UCSD-AML1 (cell line): ENCODE measurements around the gene KATNBL1.
"Not testable (repeated sequence)": the region's sequence is repeated elsewhere in the genome, so short reads cannot be mapped to it uniquely, and the experiment has no call there.

Experiments
- DNase-seq: peaks from one replicate; lab custom pipeline; 2025; ENCODE audit not compliant: unreplicated experiment; lab: John Stamatoyannopoulos, UW

Gene KATNBL1

DNA sequence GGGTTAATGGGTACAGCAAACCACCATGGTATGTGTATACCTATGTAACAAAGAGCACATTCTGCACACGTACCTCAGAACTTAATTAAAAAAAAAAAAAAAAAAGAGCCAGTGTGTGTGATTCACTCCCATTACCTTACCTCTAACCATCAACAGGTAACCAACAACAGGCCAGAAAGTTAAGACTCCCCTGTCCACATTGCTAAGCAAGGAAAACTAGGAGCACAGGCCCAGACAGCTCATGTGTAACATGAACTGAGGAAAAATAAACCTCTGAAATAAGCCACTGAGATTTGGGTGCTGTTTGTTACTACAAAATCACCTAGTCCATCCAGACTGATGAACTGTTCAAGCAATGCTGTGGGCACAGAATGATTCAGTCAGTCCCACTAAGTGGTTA is 6.0 kb downstream of the KATNBL1 start:
- no peak for DNase-seq

DNA sequence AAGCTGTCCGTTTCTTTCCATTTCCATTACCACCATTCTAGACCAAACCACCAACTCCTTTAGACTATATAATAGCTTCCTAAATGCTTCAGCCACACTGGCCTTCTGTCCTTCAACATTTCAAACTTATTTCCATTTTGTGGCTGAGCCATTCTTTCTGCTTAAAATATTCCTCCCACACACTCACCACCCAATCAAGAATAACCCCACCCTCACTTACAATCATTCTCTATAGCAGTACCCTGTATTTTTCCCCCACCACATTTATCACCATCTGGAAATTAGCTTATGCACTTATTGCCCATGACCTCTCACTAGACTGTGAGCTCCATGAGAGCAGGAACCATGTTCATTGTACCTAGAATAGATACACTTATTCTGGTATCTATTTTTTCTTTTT is 6.6 kb downstream of the KATNBL1 start:
- no peak for DNase-seq

DNA sequence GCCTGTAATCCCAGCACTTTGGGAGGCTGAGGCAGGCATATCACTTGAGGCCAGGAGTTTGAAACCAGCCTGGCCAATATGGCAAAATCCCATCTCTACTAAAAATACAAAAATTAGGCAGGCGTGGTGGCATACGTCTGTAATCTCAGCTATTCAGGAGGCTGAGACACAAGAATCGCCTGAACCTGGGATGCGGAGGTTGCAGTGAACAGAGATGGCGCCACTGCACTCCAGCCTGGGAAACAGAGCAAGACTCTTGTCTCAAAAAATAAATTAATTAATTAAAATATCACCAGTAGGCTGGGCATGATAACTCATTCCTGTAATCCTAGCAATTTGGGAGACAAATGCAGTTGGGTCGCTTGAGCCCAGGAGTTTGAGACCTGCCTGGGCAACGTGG is 16.6 kb downstream of the KATNBL1 start:
- DNase-seq: not testable (repeated sequence)

DNA sequence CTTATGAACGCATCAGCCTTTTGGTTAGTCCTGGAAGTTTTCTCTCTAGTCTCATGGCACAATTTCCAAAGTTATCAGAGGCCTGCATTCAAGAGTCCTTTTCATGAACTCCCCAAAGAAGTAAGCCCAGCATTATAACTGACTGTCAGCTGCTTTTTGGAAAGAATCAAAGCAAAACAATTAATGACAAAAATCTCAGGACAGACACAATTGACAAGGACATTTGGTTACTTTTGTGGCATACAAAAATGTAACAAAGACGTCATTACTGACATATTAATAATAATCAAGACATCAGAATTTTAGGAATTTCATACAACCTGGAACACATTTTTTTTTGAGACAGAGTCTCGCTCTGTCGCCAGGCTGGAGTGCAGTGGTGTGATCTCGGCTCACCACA is 21.2 kb downstream of the KATNBL1 start:
- DNase-seq: no peak

DNA sequence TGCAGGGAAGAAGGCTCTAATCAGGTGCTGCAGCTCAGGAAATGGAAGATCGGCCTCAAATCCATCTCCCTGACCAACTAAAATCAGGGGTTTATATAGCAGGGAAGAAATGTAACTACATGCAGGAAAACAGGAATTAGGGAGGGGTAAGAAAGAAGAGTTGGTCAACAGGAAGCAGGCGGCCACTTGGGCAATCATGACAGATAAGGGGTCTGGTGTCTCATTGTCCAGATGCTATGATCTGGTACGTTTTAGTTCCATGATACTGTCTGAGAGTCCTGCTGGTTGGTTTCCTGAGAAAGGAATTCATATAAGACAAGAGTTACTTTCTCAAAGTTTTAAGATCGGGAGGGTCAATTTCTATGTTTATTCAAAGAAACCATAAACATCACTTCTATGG is 24.2 kb downstream of the KATNBL1 start:
- DNase-seq: no peak

DNA sequence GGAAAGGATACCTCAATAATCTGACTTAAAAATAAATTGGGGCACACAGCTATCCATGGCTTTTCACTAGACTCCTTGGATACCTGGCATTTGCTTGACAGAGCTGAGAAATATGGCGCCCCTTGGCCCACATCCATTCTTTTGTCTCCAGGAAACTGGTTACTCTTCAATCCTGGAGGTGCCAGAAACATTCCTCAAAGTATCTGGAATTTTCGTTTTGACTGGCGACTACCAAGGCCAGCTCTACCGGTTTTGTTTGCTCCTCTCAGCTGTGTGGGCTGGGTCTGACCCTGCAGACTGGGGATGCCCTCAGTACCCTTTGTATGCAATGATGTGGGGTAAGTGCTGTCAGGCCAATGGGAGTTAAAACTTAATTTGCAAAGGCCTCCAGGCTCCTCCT is 27.0 kb downstream of the KATNBL1 start:
- DNase-seq: no peak

DNA sequence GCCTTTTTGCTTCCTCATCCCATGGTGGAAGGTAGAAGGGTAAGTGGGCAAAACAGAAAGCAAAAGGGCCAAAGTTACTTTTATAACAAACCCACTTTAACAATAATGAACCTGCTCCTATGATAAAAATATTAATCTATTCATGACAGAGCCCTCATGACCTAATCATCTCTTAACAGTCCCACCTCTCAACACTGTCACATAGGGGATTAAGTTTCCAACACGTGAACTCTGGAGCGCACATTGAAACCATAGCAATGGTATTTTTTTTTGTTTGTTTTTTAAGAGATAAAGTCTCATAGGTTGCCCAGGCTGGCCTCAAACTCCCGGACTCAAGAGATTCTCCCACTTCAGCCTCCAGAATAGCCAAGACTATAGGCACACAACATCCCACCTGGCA is 30.7 kb downstream of the KATNBL1 start:
- DNase-seq: no peak

DNA sequence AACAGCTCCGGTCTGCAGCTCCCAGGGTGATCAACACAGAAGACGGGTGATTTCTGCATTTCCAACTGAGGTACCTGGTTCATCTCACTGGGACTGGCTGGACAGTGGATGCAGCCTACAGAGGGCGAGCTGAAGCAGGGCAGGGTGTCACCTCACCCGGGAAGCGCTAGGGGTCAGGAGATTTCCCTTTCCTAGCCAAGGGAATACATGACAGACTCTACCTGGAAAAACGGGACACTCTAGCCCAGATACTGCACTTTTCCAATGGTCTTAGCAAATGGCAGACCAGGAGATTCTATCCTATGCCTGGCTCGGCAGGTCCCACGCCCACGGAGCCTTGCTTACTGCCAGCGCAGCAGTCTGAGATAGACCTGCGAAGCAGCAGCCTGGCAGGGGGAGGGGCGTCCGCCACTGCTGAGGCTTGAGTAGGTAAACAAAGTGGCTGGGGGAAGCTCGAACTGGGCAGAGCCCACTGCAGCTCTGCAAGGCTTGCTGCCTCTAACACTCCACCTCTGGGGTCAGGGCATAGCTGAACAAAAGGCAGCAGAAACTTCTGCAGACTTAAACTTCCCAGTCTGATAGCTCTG is 43.8 kb downstream of the KATNBL1 start:
- not testable (repeated sequence) for DNase-seq

DNA sequence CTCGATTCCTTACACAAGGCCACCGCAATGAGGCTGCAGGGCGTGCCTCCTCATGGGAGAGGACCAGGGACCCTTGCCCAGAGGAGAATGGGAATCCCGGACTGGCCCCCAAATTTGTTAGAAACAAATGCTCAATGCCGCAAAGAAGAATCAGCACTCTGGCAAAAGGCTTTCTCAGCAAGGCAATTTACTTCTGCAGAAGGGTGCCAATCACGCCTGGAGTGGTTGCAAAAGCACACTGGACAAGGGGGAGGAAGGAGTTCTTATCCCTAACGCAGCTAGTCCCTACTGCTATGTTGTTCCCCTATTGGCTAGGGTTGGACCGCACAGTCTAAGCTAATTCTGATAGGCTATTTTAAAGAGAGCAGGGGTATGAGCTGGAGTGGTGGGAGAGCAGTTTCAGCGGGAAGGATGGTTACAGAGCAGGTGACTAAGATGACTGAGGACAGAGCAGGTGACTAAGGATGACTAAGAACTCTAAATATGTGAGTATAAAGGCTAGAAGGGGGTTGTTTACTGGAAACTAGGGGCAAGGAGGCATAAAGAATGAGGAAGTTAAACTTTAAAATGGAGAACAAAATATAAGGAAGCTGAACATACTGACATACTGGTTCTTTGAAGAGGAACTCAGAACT is 48.5 kb downstream of the KATNBL1 start:
- DNase-seq: no peak

DNA sequence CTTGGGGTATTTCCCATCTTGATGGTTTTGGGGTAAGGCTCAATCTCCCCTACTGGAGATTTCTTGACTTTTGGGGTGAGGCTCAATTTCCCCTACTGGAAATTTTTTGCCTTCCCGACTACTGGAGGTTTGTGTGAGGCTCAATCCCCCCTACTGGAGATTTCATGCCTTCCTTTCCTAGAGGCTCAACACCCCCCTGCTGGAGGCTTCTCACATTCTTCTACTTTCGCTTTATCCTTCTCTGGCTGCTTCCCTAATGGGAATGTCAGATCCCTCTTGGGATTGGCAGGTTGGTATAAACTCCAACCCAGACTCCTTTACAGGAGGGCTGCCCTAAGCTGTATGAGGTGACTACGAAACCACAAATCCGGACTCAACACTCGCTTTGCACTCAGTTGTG is 49.2 kb downstream of the KATNBL1 start:
- DNase-seq: no peak

DNA sequence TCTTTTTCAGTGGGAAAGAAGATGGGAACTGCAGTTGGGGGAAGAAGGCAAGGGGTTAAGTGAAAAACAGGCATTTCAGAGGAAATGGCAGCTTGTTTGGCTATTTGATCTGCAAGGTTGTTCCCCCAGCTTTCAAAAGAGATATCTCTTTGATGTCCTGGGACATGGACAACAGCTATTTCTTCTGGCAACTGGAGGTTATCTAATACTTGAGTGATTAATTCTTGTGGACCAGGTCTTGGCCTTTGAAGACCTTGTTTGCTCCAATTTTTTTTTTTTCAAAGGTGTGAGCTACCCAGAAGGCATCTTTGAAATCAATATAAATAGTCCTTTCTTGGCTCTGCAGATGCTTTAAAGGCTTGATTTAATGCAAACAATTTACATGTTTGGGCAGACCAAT is 51.5 kb downstream of the KATNBL1 start:
- DNase-seq: no peak

DNA sequence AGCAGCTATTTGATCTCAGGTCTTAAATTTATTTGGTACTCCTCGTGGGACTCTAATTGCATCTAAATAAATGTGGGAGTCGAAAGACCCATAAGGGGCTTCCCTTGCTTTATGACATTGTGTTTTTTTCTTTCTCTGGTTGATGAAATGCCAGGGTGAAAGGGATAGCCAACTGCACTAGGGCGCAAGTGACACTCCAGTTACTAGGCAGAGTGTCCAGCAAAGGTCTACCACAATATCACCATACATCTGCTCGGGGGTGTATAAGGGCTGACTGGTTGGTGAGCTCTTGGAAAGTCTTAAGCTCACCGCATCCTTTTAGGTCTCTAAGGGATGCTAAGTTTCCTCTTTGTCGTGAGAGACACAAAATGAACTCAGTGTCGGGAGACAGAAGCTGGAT is 54.0 kb downstream of the KATNBL1 start:
- DNase-seq: no peak

DNA sequence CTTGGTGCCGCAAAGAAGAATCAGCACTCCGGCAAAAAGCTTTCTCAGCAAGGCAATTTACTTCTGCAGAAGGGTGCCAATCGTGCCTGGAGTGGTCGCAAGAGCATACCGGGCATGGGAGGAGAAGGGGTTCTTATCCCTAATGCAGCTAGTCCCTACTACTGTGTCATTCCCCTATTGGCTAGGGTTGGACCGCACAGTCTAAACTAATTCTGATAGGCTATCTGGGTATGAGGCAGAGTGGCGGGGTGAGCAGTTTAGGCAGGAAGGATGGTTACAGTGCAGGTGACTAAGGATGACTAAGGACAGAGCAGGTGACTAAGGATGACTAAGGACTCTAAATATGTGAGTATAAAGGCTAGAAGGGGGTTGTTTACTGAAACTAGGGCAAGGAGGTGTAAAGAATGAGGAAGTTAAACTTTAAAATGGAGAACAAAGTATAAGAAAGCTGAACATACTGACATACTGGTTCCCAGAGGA is 55.1 kb downstream of the KATNBL1 start:
- no peak for DNase-seq

DNA sequence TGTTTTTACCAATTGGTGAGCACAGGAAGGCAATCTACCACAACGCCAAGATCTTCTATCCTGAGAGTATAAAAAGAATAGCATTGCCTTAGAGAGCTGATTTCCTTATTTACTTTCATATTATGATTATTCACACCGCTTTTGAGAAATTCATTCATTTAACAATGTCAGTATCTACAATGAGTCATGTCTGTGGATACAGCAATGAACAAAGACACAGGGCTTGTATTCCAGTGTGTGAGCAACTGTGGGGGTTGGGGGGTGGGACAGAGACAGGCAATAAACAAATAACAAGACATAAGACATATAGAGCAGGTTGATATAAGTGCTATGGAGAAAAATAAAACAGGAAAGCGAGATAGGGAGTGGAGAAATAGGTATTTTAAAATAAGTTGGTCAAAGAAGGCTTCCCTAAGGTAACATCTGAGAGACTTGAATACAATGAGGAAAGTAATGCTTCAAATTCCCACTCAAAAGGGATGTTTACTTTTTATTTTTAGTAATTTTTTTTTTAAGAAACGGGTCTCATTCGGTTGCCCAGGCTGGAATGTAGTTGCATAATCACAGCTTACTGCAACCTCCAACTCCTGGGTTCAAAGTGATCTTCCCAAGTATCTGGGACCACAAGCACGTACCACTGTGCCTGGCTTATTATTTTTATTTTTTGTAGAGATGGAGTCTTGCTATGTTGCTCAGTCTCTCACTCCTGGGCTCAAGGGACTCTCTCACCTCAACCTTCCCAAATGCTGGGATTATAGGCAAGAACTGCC is 62.3 kb downstream of the KATNBL1 start:
- DNase-seq: no peak

DNA sequence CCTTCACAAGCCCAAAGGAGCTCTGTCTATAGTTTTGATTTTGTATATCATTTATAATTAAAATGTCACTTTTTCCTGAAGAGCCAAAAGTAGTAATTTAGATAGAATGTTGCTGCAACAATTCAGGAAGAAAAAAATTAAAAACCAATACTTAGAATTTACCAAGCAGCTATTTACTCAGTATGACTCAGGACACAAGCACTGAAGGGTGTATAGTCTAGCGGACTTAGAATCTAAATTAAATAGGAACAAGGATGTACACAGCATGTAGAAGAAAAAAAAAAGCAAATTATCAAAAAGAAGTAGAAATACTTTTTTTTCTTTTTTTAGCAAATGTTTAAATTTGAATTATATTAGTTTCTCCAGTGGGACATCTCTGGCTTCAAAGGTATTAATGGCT is 76.4 kb downstream of the KATNBL1 start:
- no peak for DNase-seq

DNA sequence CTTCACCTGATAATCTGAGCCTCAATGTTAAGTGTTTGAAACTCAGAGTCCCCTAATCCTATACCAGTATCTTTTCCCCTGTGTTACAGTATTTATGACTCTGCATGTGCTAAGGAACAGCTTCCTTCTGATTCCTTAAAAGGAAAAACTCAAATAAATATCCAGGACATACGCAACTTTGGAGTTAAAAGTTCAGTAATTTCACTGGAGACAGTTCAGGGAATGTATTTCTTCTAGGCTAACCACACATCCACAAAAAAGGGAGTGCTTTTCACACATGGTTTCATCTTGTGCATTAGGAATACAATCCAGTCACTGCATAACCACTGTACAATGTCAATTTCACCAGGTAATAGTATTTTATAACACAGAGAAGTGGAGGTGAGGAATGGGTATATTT is 77.0 kb downstream of the KATNBL1 start:
- DNase-seq: no peak

DNA sequence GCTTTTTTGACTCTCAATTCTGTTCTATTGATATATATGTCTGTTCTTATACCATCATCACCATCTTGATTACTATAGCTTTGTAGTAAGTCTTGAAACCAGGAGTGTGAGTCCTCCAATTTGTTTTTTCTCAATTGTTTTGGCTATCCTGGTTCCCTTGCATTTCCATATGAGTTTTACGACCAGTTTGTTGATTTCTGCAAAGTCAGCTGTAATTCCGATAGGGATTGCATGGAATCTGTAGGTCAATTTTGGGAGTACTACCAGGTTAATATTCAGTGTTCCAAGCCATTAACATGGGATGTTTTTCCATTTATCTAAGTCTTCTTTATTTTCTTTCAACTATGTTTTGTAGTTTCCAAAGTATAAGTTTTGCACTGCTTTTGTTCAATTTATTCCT is 81.0 kb downstream of the KATNBL1 start:
- DNase-seq: no peak

DNA sequence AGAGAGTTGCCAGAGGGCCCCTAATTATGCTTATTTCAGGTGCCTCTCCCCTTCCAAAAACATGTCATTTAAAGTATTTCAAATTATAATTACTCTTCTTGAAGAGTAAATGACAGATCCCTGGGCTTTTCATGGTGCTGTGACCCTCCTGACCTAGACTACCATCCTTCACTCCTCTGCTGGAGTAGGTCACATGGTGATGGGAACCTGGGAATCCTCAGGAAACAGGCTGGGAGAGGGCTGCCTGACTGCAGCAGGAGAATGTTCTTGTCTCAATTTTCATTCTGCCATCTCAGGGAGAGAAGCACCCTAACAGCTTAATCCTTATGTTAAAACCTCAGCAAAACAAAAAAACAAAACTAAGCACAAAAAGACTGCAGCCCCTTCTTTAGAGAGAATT is 83.4 kb downstream of the KATNBL1 start:
- no peak for DNase-seq

DNA sequence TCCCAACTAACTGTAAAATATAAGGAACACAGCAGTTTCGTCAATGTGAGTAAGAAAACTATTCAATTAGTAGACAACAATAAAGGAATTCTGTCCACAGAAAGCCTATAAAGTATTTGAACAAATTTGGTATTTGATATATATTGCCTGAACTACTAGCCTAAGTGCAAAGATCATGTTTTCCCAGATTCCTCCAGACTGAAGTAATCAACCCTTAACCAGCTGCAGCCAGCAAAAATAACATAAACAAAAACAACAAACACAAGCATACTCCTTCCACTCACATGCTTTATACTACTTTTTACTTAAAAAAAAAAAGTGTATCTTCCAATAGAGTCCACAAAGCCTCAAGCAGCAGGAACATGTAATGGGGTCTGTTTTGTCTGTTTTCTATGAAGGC is 84.0 kb downstream of the KATNBL1 start:
- DNase-seq: no peak

DNA sequence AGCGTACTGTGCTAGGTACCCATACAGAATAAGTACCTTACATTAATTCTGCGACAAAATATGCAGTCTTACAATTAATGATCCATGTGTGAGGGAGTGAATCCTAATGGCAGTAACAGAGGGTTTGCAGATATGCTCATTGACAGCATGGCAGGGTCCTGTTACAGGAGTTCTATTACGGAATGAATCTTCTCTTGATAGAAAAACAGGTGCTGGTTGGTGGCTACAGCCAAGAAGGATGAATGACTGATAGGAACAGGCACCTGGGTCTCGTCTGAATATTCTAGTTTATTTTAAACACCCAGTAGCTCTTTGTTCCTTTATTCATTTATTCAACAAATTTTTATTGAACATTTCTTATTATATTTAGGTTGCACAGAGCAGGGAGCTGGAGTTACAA is 85.2 kb downstream of the KATNBL1 start:
- no peak for DNase-seq

DNA sequence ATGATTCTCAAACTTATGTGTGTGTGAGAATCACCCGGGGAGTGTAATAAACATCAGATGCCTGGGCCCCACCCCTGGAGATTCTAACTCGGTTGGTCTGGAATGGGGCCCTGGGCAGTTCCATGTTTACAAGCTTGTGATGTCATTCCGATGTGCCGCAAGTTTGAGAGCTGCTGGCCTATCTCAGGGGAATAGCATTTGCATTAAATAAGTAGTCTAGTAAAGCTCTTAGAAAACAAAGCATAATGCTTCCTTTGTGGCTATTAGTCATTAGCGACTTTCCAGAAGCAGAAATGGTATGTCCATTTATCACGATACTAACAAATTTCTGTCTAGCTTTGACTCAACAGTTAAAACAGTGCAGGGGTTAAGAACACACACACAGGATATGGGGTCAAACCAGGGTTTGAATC is 87.1 kb downstream of the KATNBL1 start:
- DNase-seq: no peak

DNA sequence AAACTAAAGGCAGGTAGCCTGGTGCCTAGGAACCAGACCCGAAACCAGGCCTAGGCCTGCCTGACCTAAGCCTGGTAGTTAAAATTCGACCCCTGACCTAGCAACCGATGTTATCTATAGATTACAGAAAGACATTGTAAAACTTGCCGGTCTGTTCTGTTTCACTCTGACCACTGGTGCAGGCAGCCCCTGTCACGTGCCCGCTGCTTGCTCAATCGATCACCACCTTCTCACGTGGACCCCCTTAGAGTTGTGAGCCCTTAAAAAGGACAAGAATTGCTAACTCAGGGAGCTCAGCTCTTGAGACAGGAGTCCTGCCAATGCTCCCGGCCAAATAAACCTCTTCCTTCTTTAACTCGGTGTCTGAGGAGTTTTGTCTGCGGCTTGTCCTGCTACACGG is 88.1 kb downstream of the KATNBL1 start:
- DNase-seq: not testable (repeated sequence)
